DMS153 (cell line): ENCODE data around the gene CFAP77.
A peak's percentile ranks its signal among the peaks of the same experiment; 100 is the strongest.

Experiments used
- DNase-seq: peaks from one replicate; lab custom pipeline; 2025; lab: John Stamatoyannopoulos, UW

The CFAP77 gene

DNA sequence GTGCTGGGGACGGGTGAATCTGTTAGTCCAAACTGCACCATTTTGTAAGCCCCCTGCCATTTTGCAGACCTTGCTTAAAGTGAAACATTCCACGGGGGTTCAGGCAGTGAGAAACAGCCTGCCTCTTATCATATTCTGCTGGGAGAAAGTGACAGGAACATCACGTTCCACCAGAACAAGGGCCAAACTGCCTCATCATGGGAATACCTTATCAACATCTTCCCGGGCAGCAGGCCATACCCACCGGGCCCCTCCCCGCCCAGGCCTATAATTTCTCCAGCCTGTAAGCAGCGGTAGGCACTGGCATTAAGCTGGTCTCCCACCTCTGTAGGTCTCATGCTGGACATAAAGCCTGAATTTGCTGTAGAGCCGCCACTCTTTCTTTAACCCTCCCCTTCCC lies 1.5 kb upstream of the CFAP77 start:
- DNase-seq, result no peak

DNA sequence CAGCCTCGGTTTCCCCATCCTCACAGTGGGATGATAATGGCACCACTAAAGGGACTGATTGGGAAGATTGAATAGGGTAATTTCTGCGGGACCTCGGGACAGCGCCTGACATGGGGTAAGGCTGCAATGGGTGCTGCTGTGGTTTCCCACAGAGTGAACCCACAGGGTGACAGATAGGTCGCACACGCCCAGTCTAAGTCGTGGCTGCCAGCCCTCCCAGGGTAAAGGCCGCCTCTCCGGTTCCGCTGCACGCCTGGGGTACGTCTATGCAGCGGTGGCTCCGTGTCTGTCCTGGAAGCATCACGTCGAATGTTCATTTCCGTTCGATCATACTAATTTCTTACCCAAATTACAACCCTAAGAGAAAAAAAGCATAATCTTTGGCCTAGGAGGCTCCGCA lies 631 bp downstream of the CFAP77 start:
- no peak for DNase-seq

DNA sequence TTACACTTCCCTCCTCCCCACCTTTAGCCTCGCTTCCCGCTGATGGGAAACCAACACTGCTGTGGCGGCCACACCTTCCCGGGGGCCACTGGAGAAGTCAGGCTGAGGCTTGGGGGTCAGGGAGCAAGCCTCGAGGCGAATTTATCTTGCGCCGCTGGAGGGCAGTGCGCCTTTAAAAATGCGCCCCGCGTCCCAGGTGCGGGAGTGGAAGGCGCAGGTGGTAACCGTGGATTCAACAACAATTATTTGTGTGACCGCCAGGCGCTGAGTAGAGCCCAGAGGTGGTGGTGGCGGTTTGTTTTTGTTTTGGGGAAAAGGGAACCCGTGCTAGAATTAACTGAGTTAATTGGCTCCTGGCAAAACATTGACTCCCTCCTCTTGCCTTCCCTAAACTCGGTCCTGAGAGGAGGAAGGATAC lies 1.1 kb downstream of the CFAP77 start:
- peak; percentile 64 for DNase-seq

DNA sequence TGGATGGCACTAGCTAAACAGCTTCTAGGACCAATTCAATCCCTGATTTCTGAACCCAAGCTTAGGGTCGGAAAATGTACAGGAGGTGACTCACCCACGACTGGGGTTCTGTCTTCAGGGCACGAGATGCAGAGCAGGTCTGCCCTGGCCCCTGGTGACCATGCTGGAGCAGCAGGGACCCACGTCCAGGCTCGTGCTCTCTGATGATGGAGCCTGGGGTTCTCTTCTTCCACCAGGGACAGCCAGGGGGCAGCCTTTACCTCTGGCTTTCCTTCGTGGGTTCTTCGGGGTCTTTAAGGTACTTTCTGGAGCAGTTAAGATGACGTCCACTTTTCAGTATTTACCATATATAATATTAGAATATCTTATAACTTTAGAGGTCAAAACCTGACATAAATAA lies 2.1 kb downstream of the CFAP77 start:
- no peak for DNase-seq

DNA sequence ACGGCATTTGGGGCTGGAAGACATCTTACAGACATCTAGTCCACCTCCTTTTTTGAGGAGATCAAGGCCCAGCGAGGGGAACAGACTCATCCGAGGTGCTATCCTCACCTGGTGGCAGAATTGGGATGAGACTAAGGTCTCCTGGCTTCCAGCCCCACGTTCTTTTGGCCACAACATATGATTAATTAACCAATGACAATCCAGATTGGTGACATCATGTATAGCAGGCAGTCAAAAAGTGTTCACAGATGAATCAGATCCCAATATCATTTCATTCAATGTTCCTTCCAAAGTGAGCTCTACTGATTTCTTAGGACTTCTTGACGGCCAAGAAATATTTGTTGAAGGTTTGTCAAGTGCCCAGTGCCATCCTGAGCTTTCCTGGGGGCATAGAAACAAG lies 3.9 kb downstream of the CFAP77 start:
- no peak for DNase-seq

DNA sequence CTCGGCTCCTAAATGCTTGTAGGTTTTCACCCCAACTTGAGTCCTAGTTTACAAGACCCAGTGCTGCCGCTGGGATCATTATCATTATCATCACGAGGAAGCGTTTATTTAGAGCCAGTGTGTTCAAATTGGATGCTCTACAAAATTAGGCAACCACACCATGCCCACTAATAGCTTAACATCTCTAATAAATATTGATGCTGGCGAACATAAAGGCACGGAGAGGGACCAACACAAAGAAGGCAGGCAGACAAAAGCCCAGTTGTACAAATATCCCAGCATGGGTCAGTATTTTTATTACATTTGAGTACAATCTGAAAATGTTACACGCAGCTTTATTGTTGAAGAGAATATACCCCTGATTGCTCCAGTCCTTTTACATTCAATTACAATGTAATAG lies 4.7 kb downstream of the CFAP77 start:
- no peak for DNase-seq

DNA sequence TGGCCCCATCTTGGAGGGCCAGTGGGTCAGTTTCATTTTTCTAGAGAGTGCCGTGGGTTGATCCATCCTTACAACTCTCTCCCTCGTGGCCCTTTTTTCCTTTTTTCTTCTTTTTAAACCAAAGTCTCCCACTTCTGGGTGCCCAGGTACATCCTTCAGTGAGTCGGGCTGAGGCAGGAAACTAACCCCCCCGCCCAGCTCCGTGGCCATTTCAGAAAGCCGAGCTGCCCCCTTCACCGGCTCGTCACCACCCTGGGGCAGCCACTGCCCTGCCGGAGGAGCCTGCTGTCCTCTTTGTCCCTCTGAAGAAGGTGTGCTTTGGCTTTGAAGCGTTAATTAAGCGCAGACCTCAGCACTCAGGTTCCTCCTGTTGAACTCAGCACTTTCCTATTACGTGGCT lies 5.2 kb downstream of the CFAP77 start:
- DNase-seq, result no peak

DNA sequence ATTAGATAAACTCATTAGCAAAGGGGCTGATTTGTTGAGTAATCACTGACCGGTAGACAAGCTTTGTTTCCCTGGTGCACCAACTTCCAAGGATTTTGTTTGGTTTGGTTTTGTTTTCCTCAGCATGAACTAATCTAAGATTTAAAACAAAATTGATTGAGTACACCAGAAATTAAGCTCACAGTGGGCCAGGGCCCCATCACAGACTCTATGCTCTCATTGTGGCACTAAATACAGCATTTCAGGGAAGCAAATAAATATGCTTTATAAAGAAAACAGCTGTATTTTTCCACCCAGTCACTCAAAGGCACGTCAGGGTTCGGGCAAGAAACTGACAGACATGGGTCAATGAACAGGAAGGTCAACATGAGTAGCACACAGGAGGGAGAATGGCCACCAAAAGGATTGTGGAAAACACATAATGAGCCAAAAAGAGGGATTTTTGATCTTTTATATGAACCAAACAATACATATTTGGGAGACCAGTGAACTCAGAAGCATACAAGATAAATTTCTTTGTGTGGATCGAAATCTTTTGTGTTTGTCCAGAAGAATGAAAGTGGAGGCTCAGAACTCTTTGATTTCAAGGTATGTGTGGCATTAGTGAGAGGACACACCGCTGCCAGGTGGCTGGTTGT lies 8.8 kb downstream of the CFAP77 start:
- DNase-seq, result no peak

DNA sequence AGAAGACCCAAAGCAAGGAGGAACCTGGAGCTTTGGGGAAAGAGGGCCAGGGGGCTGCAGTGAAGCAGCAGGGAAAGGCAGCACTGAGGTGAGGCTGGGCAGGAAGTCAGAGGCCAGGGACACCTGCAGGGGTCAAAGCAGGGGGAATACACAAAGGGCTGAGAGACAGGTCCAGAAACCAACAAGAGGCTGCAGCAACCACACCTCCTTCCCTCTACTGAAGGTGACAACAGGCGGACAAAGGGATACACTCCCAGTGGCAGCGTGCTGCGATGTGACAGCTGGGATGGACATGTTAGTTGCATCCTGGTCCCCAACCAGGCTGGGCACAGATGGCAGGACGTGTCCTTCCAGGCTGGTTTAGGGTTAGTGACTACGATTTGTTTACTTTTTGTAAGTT lies 12.6 kb downstream of the CFAP77 start:
- DNase-seq, result no peak

DNA sequence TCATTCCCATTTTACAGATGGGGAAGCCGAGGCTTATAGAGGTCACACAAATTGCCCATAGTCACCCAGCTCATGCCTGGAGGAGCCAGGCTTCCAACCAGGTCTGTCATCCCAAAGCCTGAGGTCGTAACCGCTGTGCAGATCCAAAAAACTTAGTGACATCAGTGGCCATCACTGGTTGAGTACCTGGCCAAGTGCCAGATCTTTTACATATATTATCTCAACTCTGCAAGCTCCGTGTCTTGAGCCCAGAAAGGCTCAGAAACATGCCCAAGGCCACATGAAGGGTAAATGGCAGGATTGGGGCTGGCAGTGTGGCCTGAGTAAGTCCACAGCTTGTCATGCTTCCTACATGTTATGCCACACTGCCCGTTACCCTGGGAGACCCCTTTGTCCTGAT lies 13.5 kb downstream of the CFAP77 start:
- DNase-seq, result no peak

DNA sequence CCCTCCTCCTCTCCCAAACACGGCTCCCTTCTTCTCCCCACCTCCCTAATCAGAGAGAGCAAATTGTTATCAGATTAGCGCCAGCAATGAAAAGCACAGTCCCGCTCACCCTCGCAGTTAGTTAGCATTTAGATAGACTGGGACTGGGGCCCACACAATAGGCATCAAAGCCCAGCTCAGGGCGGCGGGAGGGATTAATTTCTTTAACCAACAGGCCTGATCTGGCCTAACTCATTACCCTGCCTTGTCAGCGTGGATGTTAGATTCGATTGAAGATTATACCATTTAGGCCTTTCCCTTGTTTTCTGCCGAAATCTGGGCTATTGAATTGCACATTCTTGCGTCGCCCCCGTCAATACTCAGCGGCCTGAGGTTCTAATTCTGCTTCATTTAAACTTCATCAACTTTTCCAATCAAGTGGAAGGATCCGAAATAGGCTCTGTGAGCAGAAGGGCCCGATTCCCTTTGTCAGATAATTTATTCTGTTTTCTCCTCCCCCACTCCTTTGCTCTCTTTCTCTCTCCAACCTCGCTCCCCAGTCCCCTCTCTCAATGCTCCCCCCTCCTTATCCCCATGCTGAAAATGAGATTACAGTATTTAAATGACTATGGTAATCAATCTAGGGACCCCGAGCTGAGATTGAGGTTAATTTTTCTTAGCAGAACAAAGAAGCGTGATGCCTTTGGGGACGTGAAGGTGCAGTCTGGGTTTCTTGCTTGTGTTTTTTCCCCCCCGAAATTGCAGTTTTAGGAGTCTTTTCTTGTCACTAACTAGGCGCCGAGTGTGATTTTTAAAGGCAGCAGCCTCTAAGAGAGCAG lies 15.1 kb downstream of the CFAP77 start:
- no peak for DNase-seq

DNA sequence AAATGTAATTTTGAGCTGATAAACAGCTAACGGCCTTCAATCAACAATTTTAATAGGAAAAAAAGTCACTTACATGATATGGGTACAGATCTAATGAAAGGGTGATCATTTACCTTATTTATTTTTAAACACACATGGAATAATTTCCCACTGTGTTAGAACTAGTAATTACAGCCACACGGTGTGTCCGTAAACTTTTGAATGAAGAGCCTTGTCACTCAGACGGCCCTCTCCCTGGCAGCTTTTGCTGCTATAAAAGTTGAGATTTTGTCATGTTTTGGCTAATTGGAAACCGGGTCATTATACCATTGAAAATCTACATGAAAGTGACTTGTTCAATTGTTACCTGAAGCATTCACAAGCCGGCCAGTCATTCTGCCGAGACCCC lies 15.7 kb downstream of the CFAP77 start:
- no peak for DNase-seq

DNA sequence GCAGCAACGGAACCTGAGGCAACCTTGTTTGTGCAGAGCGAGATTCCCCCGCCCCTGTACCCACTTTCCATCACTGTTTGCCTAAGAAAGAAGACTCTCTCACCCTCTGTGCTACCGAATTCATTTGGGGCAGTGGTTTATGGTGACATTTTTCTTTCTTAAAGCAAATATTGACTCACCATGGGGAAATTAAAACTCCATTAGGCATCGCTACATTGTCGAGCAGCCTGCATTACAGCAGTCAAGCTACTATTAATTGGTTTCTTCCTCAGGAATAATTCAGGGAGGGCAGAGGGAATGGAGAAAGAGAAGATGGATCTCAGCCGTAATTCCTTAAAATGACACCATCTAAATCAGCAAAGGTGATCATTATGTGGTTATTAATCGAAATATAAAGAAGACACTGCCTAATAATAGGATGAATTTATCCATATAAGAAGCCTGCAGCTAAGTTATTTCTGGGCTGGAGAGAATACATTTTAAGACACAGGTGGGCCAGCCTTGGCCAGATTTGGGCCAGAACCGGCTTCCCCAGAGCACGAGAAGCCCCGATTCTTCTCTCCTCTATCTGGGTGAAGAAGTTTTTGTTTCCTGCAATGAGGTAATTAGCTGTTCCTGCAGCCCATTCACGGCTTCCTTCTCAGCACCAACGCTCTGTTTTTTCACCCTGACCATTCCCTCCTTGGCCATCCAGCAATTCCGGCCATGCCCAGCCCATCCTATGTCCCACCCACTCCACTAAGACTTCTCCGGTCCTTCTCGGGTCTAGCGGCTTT lies 16.8 kb downstream of the CFAP77 start:
- DNase-seq, result no peak

DNA sequence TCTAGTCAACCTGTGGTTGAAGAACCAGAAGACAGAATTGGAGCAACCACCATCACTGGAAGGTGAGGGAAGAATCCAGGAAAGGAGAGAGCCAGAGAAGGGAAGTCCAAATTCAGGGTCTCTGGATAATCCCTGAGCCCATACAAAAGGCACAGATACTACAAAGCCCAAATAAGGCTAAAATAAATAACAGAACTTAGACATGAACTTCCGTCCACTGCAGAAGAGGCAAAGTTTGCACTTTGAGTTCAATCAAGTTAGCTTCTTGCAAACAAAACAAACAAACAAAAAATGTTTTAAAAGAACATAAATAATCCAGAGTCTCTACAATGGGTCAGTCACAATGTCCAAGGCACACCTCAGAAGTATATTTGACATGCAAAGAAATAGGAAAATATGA lies 21.0 kb downstream of the CFAP77 start:
- DNase-seq, result no peak

DNA sequence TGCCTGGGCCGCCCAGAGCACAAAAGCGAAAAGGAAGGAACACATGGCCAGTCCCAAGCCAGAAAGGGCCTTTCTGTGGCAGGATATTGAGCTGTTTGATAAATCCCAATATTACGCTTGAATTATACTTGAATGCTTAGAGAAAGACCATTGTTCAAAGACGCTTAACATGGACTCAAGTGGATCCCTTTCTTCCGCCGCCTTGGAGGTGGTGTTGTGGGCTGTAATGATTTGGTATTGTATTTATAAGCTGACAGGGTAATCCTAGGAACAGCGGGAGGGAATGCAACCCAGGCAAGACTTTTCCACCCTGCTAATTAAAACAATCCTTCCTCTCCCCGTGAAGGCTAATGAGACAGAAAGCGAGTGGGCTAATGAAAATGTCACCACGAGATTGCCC lies 24.9 kb downstream of the CFAP77 start:
- no peak for DNase-seq

DNA sequence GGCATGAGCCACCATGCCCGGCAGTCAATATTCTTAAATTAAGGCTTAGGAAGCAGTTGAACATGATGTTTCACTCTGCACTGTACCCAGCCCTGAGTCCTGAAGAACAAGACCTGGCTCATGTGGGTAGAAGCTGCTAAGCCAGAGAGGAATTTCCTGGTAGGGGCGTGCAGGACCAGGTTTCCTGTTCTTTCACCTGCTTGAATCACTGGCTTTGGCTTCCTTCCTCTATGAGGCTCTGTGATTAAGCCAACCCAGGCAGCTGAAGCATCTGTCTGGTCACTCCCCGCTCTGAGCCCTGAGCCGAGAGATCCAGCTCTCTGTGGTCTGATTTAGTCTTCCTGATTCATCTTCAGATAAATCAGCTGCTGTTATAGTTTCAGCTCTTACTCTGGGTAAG lies 29.1 kb downstream of the CFAP77 start:
- peak; percentile 2 for DNase-seq

DNA sequence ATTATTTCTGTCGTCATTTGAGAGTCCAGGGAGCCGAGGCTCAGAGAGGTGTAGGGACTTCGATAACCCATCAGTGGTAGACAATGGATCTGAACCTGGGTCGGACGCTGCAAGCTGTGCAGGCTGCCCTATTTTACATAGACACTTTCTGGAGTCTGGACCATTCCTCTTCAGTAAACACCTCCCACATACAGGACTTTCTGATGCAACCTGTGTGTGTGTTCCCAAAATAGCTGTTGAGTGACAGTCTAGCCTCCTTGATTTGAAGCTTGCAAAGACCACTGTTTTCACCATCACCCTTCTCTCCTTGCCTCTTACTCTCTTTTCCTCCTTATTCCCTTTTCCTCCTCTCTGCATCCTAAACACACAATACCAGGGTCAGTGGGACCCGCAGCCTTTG lies 30.7 kb downstream of the CFAP77 start:
- DNase-seq, result no peak

DNA sequence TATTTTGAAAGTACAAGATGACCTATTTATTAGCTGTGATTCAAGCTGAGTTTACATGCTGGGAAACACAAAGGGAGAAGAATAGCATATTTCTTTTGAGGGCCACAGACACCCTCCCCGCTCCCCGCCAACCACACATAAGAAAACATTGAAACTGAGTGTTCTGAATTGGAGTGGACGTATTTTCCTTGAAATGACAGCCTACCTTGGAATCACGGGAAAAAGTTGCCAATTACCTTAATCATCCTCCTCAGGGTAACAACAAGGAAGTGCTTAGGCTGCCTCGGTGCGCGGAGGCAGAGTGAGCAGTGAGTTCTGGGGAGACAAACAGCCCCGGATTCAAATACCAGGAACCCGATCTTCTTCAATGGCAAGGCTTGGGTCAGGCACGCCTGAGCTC lies 31.4 kb downstream of the CFAP77 start:
- no peak for DNase-seq

DNA sequence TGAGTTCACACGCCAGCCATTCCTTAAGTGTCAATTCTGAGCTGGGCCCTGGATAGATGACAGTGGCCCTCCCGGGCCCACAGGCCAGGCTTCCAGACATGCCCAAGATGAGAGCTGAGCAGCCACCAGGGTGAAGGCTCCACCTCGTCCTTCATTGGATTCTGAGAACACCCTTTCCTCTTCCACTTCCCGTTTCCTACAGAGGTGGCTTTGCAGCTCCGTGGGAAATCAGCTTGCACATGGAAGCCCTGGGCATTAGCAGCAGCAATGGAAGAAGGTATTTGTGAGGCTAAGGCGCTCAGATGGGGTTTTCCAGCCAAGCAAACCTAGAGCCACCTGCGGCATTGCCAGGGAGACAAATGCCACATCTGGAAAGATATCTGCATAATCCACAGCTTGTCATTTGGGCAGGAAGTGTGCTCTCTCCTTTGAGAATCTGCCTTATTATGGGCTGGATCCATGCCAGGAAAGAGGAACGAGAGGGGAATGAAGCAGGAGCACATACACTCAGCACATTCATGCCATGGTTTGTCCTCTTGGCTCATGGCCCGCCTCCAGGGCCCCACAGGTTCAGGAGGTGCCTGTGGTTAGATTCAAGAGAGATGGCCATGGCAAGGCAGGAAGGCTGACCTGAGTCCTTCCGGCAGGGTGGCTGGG lies 34.1 kb downstream of the CFAP77 start:
- DNase-seq, result peak; percentile 70

DNA sequence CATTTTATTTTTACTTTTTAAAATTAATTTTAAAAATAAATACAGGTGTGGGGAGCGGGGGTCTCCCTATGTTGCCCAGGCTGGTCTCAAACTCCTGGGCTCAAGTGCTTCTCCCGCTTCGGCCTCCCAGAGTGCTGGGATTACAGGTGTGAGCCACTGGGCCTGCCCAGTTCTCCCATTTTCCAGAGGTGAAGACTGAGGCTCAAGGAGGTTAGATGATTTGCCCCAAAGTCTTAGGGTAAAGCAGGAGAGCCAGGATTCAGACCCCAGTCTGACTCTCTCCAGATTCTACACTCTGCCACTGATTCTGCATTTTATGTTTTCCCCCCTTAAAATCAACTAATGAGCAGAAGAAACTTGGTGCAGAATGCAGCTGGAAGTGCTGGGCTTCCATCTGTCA lies 36.9 kb downstream of the CFAP77 start:
- no peak for DNase-seq

DNA sequence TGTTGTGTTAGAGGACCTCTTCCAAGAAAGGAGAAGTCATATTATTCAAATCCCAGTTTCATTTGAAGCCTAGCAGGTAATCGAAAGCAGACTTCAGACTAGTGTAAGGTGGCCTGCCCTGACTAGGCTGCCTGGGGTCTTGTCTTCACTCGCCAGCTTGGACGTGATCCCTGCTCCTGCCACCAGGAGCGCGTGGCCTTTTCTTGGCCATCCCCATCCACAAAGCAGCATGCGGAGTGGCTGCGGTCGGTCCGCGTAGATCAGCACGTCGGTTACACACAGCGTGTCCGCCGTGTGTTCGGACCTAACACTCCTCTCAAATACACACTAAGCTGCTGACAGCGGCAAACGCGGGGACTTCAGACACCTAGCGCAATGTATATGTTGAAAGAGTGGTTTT lies 37.3 kb downstream of the CFAP77 start:
- DNase-seq, result no peak

DNA sequence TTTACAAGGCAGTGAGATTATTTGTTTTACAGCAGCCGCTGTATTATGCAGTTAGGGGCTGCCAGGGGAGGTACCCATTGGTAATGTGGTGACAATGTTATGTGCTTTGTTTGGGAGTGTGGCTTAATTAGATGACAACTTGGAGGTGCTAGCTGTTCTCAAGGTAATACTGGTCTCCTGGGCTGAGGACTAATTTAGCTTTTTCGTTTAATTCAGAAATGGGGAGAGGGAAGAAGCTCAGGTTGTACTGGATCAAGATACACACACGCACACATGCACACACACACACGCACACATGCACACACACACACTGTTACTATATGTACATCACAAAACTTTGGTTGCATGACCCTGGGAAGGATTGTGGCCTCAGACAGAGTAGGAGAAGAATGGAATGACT lies 37.9 kb downstream of the CFAP77 start:
- no peak for DNase-seq

DNA sequence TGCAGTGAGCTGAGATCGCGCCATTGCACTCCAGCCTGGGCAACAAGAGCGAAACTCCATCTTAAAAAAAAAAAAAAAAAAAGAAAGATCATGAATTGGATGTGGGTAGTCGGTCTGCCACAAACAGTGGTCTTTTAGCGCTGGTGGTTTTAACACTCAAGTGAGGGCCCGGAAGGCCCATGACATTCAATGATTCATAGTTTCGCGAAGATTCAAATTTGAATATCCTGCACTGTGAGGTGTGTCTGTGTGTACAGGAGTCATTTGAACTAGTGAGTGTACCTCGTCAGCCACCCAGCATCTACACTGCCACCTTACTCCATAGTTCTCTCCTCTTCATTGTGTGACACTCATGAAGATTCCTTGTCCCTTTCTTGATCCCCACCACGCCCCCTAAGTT lies 41.3 kb downstream of the CFAP77 start:
- no peak for DNase-seq
